Motor neuron (in vitro differentiated cells): Measurements from ENCODE around the gene WDR55. TPM values are rescaled to one million over a fixed set of nuclear protein-coding genes. Genes with fewer than 3 reads are reported as not detected.
A peak's percentile ranks its signal among the peaks of the same experiment; 100 is the strongest.
"Not testable (repeated sequence)": the region's sequence is repeated elsewhere in the genome, so short reads cannot be mapped to it uniquely, and the experiment has no call there.

Experiments used
- ATAC-seq, 8 experiments: fragments of 200-7000 bp; cut with Tn5 transposase; replicated peaks in 6 of 8; 2 replicates each; pipeline ENCODE4 v1.8.0; 2021; ENCODE audit warnings: mild to moderate bottlenecking in 8 of 8, moderate library complexity in 8 of 8
- H3K27ac ChIP-seq, 2 donors: fragments of 250-450 bp; sonication (Bioruptor Pico); 2 replicates each; pipeline ENCODE4 v1.9.0; 2021; ENCODE audit warnings: antibody characterized with exemption in 2 of 2, mild to moderate bottlenecking in 2 of 2, moderate library complexity in 1 of 2
- H3K4me1 ChIP-seq, 2 donors: fragments of 250-450 bp; sonication (Bioruptor Pico); replicated peaks in 1 of 2; 2 replicates each; pipeline ENCODE4 v1.6.1; 2021; ENCODE audit warnings: antibody characterized with exemption in 2 of 2, mild to moderate bottlenecking in 2 of 2, moderate library complexity in 1 of 2
- H3K4me3 ChIP-seq, 5 donors: fragments of 250-450 bp; sonication (Bioruptor Pico); 2 replicates each; pipeline ENCODE4 v1.9.0; 2021; ENCODE audit warnings: antibody characterized with exemption in 5 of 5, mild to moderate bottlenecking in 5 of 5, moderate library complexity in 4 of 5
- WGBS, 10 experiments: fragments of 450-650 bp; shearing (Covaris generic); methylation state at CpG; one replicate each; pipeline ENCODE4 v1.0.0; 2022; 5-methylcytosine and 5-hydroxymethylcytosine counted together
- in situ Hi-C, 9 experiments: fragments of 400-800 bp; cut with MboI; loops; one replicate each; pipeline ENCODE4 v1.15.0; 2021; ENCODE audit warnings: low sequenced_read_pairs in 9 of 9, low pct_unique_long_range_greater_than_20kb in 2 of 9; ENCODE audit not compliant: unreplicated experiment in 9 of 9
- total RNA-seq, 8 experiments: library from RNA; unstranded; fragments of 300-600 nt; gene quantifications; 2 replicates each; pipeline versions ENCODE4 v1.2.3 to v1.2.4, GENCODE V29; 2022

WDR55 gene
- 10 to 100 TPM in 7 of 8 experiments, 1 to 10 TPM in 1; 9.9 to 29.8 (median 15.1) TPM for total RNA-seq

DNA sequence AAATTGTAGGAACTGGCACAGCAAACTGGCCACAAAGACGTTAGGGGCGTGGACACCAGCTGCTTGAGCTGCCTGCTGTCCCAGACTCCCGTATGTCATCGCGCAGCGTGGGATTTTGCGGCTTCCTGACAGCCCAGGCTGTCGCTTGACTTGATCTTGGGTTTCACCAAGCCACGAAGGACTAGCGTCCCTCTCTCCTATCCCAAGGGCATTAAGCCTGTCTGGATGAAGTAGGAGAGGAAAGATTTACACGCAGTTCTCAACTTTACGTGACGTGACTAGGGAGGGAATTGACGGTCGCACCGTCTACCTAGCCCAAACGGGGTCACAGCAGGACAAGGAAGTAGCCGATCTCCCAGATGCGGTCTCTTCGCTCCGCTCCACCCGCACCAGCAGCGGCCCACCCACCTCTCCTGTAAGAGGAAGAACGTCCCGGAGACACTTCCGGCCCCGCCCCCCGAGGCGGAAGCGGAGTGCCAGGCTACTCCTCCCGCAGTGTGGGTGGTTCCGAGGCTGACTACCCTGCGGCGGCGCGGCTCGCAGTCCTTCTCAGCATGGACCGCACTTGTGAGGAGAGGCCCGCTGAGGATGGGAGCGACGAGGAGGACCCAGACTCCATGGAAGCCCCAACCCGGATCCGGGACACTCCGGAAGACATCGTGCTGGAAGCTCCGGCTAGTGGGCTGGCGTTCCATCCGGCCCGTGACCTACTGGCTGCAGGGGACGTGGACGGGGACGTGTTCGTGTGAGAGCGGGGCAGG, at the start of gene WDR55:
WDR55 (plus strand) TSS at position 546 of the 761 bp plus-strand sequence; CDS start at position 555, 9 bp downstream.
- 0 to 2% (median 0%) methylated on average over 1 to 9 of the region's 54 CpGs; no CpG with 5 or more reads in 5 of the 10 experiments for WGBS, 10 experiments
- in situ Hi-C loops = loop anchor here in 2 of 9 experiments (25.0 kb wide), 1 partner anchor 102 kb away; the partner anchor contains the start of genes APBB3 (in 2 of the 2), SLC35A4 (in 2 of the 2) and SRA1 (in 2 of the 2)
- Histone ChIP-seq H3K4me1 (peaks cover 14 to 15% of the 10 kb centered on the region in 2 donors), H3K27ac (peak within 1 kb of the TSS; percentile 85), H3K4me3 (peak within 1 kb of the TSS; percentile 72 to 84 (median 75))
- ATAC-seq = peak; percentile 90 to 97 (median 94)

DNA sequence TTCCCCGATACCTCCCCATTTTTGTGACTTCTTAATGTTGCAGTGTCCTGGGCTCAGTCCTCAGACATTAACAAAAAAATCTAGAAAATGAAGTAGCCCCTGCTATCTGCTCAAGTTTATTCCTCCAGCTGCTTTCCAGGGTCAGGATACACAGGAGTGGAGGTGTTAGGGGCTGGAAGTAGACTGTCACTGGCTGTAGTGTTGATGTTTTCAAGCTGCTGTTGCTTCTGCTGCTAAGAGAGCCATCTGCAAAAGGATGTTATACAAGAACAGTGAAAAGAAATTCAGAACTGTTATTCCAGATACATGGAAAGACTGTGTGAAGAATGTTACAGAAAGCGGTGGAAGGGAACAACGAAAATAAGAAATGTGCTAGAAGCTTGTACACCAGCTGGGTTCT, 42.4 kb upstream of the WDR55 start:
- in situ Hi-C loops = no loop called here
- Histone ChIP-seq H3K27ac (no peak overlapping the region), H3K4me1 (no peaks in the 10 kb centered on the region), H3K4me3 (no peak overlapping the region)
- ATAC-seq = no peak
- WGBS, 10 experiments = 50 to 100% (median 83%) methylated on average over 2 to 3 of the region's 3 CpGs; no CpG with 5 or more reads in 1 of the 10 experiments

GRCh38 chr5:140623061-140623460, 41.6 kb upstream of the WDR55 start:
- ATAC-seq, in situ Hi-C loops, H3K4me1 ChIP-seq, H3K4me3 ChIP-seq, H3K27ac ChIP-seq: not testable (repeated sequence)

- not testable (repeated sequence) for H3K4me3 ChIP-seq, ATAC-seq, H3K4me1 ChIP-seq, H3K27ac ChIP-seq
- 73 to 92% (median 84%) methylated on average over 2 to 9 of the region's 10 CpGs; no CpG with 5 or more reads in 2 of the 10 experiments for WGBS, 10 experiments
- in situ Hi-C loops = loop anchor here in 1 of 9 experiments (25.0 kb wide), 1 partner anchor 238 kb away; no protein-coding TSS in a partner anchor
Observed at GRCh38 chr5:140624886-140625285, 39.8 kb upstream of the WDR55 start.

DNA sequence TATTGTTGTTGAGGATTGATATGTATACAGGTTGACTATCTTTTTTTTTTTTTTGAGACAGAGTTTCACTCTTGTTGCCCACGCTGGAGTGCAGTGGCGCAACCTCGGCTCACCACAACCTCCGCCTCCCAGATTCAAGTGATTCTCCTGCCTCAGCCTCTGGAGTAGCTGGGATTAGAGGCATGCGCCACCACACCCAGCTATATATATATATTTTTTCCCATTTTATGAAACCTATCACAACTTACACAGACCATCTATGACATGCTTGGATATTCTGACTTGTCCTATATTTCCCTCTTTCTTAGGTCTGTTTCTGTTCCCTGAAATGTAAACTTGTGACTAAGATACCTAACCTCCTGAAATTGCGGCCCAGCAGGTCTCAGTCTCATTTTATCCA, 36.7 kb upstream of the WDR55 start:
- in situ Hi-C loops = loop anchor here in 1 of 9 experiments (25.0 kb wide), 1 partner anchor 241 kb away; no protein-coding TSS in a partner anchor
- no peaks in the 10 kb centered on the region for H3K4me1 ChIP-seq
- H3K27ac ChIP-seq = no peak overlapping the region
- no peak for ATAC-seq
- WGBS, 10 experiments = 79 to 100% (median 90%) methylated on average over 2 to 6 of the region's 6 CpGs; no CpG with 5 or more reads in 2 of the 10 experiments
- no peak overlapping the region for H3K4me3 ChIP-seq

GRCh38 chr5:140628711-140629110, 36.0 kb upstream of the WDR55 start:
- in situ Hi-C loops = loop anchor here in 1 of 9 experiments (25.0 kb wide), 1 partner anchor 241 kb away; no protein-coding TSS in a partner anchor
- 0 to 71% (median 38%) methylated on average over 1 of the region's 1 CpG; no CpG with 5 or more reads in 5 of the 10 experiments for WGBS, 10 experiments
- Histone ChIP-seq H3K27ac (no peak overlapping the region), H3K4me3 (no peak overlapping the region), H3K4me1 (no peaks in the 10 kb centered on the region)
- no peak for ATAC-seq

GRCh38 chr5:140630292-140631035, 34.2 kb upstream of the WDR55 start:
- 17 to 100% (median 50%) methylated on average over 1 to 2 of the region's 2 CpGs; no CpG with 5 or more reads in 2 of the 10 experiments for WGBS, 10 experiments
- Histone ChIP-seq H3K4me1 (no peaks in the 10 kb centered on the region), H3K4me3 (no peak overlapping the region), H3K27ac (no peak overlapping the region)
- in situ Hi-C loops = loop anchor here in 1 of 9 experiments (10.0 to 25.0 kb wide), 2 partner anchors 56 to 243 kb away; no protein-coding TSS in a partner anchor
- peak in 3 of 8 experiments; percentile 49 to 66 (median 50) for ATAC-seq

- WGBS, 10 experiments = 80 to 100% (median 90%) methylated on average over 2 to 4 of the region's 4 CpGs; no CpG with 5 or more reads in 2 of the 10 experiments
- H3K27ac ChIP-seq = no peak overlapping the region
- no peak overlapping the region for H3K4me3 ChIP-seq
- H3K4me1 ChIP-seq = no peaks in the 10 kb centered on the region
- no peak for ATAC-seq
- in situ Hi-C loops = loop anchor here in 1 of 9 experiments (10.0 to 25.0 kb wide), 2 partner anchors 56 to 244 kb away; no protein-coding TSS in a partner anchor
Observed at GRCh38 chr5:140631036-140631417, 33.7 kb upstream of the WDR55 start.

- Histone ChIP-seq H3K4me1 (no peaks in the 10 kb centered on the region), H3K27ac (no peak overlapping the region), H3K4me3 (peak overlapping the region in 3 of 5 donors; percentile 16 to 18 (median 18))
- in situ Hi-C loops = loop anchor here in 1 of 9 experiments (10.0 to 25.0 kb wide), 2 partner anchors 57 to 245 kb away; no protein-coding TSS in a partner anchor
- ATAC-seq = peak in 4 of 8 experiments; percentile 12 to 43 (median 38)
- 8 to 89% (median 55%) methylated on average over 4 to 13 of the region's 36 CpGs; no CpG with 5 or more reads in 5 of the 10 experiments for WGBS, 10 experiments
Observed at GRCh38 chr5:140631831-140632365, 32.8 kb upstream of the WDR55 start.

DNA sequence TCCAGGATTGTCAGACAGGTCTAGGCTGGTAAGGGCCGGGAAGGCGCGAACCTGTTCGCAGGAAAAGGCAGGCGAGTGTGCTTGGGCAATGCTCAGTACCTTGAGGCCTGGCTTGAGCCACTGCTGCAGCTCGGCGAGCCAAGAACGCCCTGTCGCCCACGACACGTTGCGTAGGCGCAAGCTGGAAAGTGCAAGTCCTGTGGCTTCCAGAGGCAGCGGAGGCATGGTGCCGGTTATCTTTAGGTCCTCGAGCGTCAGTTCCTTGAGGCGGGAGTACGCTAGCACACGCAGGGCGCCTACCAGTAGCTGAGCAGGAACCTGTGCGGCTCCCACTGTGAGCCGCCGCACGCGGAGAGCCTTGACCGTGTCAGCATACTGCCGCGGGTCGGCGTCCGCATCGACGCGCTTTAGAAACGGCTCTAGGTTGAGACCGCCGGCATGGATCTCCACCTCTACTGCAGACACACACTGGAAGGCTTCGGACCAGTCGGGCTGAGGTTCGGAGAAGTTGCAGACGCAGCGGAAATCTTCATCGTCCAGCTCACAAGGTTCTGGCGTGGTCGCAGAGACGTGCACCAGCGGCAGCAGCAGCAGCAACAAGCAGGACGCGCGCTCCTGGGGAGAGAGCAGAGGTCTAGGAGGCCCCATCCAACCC, 32.2 kb upstream of the WDR55 start:
- no peak overlapping the region for H3K27ac ChIP-seq
- no peaks in the 10 kb centered on the region for H3K4me1 ChIP-seq
- in situ Hi-C loops = loop anchor here in 1 of 9 experiments (10.0 to 25.0 kb wide), 2 partner anchors 58 to 245 kb away; no protein-coding TSS in a partner anchor
- WGBS, 10 experiments = 0 to 71% (median 37%) methylated on average over 1 to 19 of the region's 51 CpGs; no CpG with 5 or more reads in 4 of the 10 experiments
- ATAC-seq = peak in 7 of 8 experiments; percentile 36 to 69 (median 57)
- peak overlapping the region in 3 of 5 donors; percentile 16 to 18 (median 18) for H3K4me3 ChIP-seq

- H3K4me1 ChIP-seq = no peaks in the 10 kb centered on the region
- ATAC-seq = peak in 7 of 8 experiments; percentile 15 to 73 (median 48)
- 7 to 88% (median 61%) methylated on average over 3 to 12 of the region's 16 CpGs; no CpG with 5 or more reads in 3 of the 10 experiments for WGBS, 10 experiments
- H3K4me3 ChIP-seq = peak within 1 kb of the TSS in 3 of 5 donors; percentile 16 to 18 (median 18)
- no peak within 1 kb of the TSS for H3K27ac ChIP-seq
- in situ Hi-C loops = loop anchor here in 1 of 9 experiments (10.0 to 25.0 kb wide), 2 partner anchors 58 to 246 kb away; no protein-coding TSS in a partner anchor
Observed at GRCh38 chr5:140633021-140633471, 31.7 kb upstream of the WDR55 start, which contains the start of gene CD14. CD14 (minus strand) TSS chr5:140633175; CDS start chr5:140633071, 104 bp downstream.
